Naive thymus-derived CD8-positive, alpha-beta T cell (primary cell): ENCODE results near the gene ERBB4. TPM values are rescaled to one million over a fixed set of nuclear protein-coding genes. Genes with fewer than 3 reads are reported as not detected.

Experiments used
- ATAC-seq, 2 donors: fragments of 150-1000 bp; cut with Tn5 transposase in 1 of 2; sonication (Bioruptor Pico), chemical (Tn5 transposase) in 1 of 2; 1 replicate in 1 of 2; 2 replicates in 1 of 2; pipeline ENCODE4 v1.10.0; 2021; ENCODE audit warnings: mild to moderate bottlenecking in 2 of 2, moderate library complexity in 2 of 2
- POLR2A ChIA-PET: fragments of 350-600 bp; sonication (Branson Sonifier 250); formaldehyde crosslinking; loops from one replicate; lab custom pipeline; 2021; ENCODE audit warnings: antibody characterized with exemption; lab: Charles Lee
- DNase-seq, 10 donors: peaks; one replicate each; pipeline versions ENCODE4 v3.0.0 to v3.0.0-alpha.2; 2020 to 2022
- H3K27ac Mint-ChIP-seq, 10 donors: one replicate each; pipeline ENCODE4 v1.8.0; 2020 to 2022; ENCODE audit warnings: mild to moderate bottlenecking in 10 of 10, mixed read lengths in 10 of 10, moderate library complexity in 4 of 10, inconsistent platforms in 1 of 10
- H3K27me3 Mint-ChIP-seq, 5 donors: one replicate each; pipeline ENCODE4 v1.8.0; 2021 to 2022; ENCODE audit warnings: mixed read lengths in 5 of 5
- H3K36me3 Mint-ChIP-seq, 3 donors: one replicate each; pipeline ENCODE4 v1.8.0; 2020 to 2022; ENCODE audit warnings: mixed read lengths in 3 of 3, mild to moderate bottlenecking in 2 of 3, inconsistent platforms in 1 of 3
- H3K4me1 Mint-ChIP-seq, 4 donors: one replicate each; pipeline ENCODE4 v1.8.0; 2021 to 2022; ENCODE audit warnings: mixed read lengths in 4 of 4
- H3K4me3 Mint-ChIP-seq, 10 donors: one replicate each; pipeline ENCODE4 v1.8.0; 2020 to 2022; ENCODE audit warnings: mild to moderate bottlenecking in 10 of 10, mixed read lengths in 10 of 10, moderate library complexity in 6 of 10, inconsistent platforms in 1 of 10
- H3K9me3 Mint-ChIP-seq, 9 donors: one replicate each; pipeline ENCODE4 v1.8.0; 2020 to 2022; ENCODE audit warnings: mixed read lengths in 9 of 9, mild to moderate bottlenecking in 3 of 9, inconsistent platforms in 1 of 9, moderate library complexity in 1 of 9
- polyA plus RNA-seq, 3 donors: library from polyadenylated mRNA; unstranded; fragments of 300-500 nt; fragmentation: Illumina TruSeq; gene quantifications; one replicate each; pipeline ENCODE4 v1.2.3, GENCODE V29; 2021
- total RNA-seq, 8 experiments: library from RNA in 2 of 8; stranded (reverse) in 2 of 8; gene quantifications; one replicate each; pipeline ENCODE4 v1.2.3 and lab custom pipeline; 2021 to 2026

The ERBB4 gene
- total RNA-seq (not detected), polyA plus RNA-seq (not detected), total RNA-seq (lab: John Stamatoyannopoulos, UW) (0 to 0.34 (median 0.04) reads per million in 6 experiments)

DNA sequence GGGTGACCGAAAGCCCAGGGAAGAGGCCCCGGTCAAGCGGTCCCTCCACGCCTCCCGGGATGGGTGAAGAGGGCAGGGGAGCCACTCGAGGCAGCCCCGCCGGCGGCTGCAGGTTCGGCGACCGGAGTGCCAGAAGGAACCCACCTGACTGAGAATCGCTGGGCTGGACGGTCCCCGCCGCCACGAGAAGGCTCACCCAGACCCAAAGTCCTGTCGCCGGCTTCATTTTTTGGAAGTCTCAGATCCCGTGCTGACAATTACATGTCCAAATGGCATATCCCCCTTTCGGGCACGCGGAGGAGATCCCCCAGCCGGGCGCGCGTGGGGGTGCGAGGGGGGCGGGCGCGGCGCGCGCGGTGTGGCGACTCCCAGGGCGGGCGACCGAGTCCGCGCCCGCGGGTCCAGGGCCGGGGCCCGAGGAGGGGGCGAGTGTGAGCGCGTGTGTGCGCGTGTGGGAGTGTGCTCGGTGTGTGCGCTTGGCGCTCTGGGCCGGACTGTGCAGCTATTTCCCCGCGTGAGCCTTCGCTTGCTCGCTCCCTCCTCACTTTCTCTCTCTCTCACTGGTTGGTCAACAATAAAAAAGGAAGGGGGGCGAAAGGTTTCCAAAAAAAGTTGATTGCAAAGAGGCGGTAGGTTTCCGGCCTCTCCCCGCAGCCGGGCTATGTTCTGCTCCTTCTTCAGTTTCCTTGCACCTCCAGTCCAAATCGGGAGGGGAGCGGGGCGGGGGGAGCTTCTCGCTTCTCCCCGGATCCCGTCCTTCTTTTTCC is at the start of gene ERBB4:
ERBB4 (minus strand) TSS at position 498 of the 767 bp plus-strand sequence; CDS start at position 226, 272 bp downstream.
- DNase-seq (no peak), ATAC-seq (no peak)
- Mint-ChIP-seq H3K9me3 (peaks cover 0 to 9% (median 0%) of the 10 kb centered on the region in 9 donors), H3K27ac (no peak within 1 kb of the TSS), H3K27me3 (peaks cover 37 to 75% (median 48%) of the 10 kb centered on the region in 5 donors), H3K4me1 (peaks cover 6 to 16% (median 14%) of the 10 kb centered on the region in 4 donors), H3K4me3 (peak within 1 kb of the TSS in 9 of 10 donors; percentile 11 to 66 (median 26)), H3K36me3 (peaks cover 0 to 12% (median 5%) of the 10 kb centered on the region in 3 donors)
- POLR2A ChIA-PET = no interaction called here

DNA sequence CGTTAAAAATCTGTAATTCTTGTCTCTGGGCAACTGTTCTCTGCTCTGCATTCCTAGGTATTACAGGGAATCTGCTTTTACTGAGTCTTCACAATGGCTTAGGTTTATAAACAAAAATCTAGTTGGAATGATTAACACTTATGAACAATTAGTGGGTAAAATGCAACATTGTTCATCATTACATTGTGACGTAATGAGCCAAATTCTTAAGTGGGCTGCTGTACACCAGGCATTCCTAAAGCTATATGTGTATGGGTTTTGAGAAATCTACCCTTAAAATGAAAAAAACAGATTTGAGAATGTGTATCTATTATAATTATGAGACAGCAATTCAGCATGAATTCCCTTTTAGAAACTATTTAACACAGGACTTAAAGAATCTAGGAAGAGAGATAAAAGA is 41.5 kb upstream of the ERBB4 start:
- H3K27ac Mint-ChIP-seq = no peak overlapping the region
- peaks cover 0 to 20% (median 8%) of the 10 kb centered on the region in 9 donors for H3K9me3 Mint-ChIP-seq
- POLR2A ChIA-PET = no interaction called here
- H3K27me3 Mint-ChIP-seq = peaks cover 0 to 11% (median 2%) of the 10 kb centered on the region in 5 donors
- no peak overlapping the region for H3K4me3 Mint-ChIP-seq
- H3K4me1 Mint-ChIP-seq = no peaks in the 10 kb centered on the region
- DNase-seq (no peak), ATAC-seq (no peak)
- H3K36me3 Mint-ChIP-seq = no peaks in the 10 kb centered on the region

DNA sequence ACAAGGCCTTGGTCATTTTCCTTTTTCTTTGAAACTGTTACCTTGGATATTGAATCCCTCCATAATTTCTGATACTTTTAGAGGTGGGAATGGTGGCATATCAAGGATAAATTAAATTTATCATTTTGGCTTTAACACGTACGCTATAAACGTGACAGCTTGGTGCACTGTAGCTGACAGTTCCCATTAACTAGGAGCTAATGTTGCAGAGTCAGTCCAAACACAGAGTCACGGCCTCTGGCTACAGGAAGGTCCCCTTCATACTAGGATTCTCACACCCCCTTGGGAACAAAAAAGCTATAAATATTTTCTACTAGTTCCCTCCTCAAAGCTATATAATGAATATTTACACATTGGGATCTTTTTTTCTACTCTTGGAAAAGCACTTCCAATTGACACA is 17.7 kb upstream of the ERBB4 start:
- peaks cover 0 to 7% (median 0%) of the 10 kb centered on the region in 5 donors for H3K27me3 Mint-ChIP-seq
- no peaks in the 10 kb centered on the region for H3K4me1 Mint-ChIP-seq
- H3K36me3 Mint-ChIP-seq = no peaks in the 10 kb centered on the region
- H3K27ac Mint-ChIP-seq = no peak overlapping the region
- H3K9me3 Mint-ChIP-seq = no peaks in the 10 kb centered on the region
- DNase-seq (no peak), ATAC-seq (no peak)
- POLR2A ChIA-PET = no interaction called here
- H3K4me3 Mint-ChIP-seq = no peak overlapping the region

DNA sequence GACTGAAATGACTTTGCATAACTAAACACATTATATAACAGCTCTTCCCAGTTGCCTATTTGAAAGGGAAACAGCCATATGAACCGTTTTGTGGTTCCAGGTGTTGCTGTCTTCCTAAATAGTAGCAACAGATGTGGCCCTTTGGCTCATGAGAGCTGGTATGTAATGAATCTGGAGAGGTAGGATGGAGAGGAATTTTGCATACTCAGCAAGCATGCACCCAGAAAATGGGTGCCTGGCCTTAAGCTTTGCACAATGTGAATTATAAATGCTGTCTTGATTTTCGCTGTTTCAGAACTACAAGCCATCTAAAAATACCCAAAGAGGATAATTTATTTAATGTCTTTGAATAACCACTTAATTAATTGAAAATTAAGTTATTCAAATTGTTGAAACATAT is 15.6 kb upstream of the ERBB4 start:
- Mint-ChIP-seq H3K36me3 (no peaks in the 10 kb centered on the region), H3K4me1 (no peaks in the 10 kb centered on the region), H3K27me3 (peaks cover 0 to 9% (median 2%) of the 10 kb centered on the region in 5 donors), H3K9me3 (no peaks in the 10 kb centered on the region), H3K4me3 (no peak overlapping the region), H3K27ac (no peak overlapping the region)
- POLR2A ChIA-PET = no interaction called here
- ATAC-seq (no peak), DNase-seq (no peak)

DNA sequence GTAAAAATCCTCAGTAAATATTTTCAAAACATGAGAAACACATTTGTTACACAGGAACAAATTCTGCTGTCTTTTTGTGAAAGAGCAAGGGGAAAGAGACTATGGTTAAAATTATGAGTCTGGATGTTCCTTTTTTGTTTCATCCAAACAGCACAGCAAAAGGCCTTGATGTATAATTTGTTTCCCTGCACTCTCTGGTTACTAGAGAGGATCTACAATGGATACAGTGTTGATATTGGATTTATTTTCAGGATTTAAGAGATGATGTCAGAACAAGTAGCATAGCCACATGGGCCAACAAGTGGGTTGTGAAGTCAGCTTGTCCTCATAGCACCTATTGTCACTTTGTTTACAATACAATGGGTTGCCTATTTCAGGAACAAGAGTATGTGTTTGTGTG is 11.3 kb upstream of the ERBB4 start:
- H3K9me3 Mint-ChIP-seq = no peaks in the 10 kb centered on the region
- no peaks in the 10 kb centered on the region for H3K4me1 Mint-ChIP-seq
- no peaks in the 10 kb centered on the region for H3K36me3 Mint-ChIP-seq
- POLR2A ChIA-PET = no interaction called here
- ATAC-seq = no peak
- no peak overlapping the region for H3K4me3 Mint-ChIP-seq
- no peak overlapping the region for H3K27ac Mint-ChIP-seq
- no peak for DNase-seq
- H3K27me3 Mint-ChIP-seq = peaks cover 0 to 9% (median 2%) of the 10 kb centered on the region in 5 donors

DNA sequence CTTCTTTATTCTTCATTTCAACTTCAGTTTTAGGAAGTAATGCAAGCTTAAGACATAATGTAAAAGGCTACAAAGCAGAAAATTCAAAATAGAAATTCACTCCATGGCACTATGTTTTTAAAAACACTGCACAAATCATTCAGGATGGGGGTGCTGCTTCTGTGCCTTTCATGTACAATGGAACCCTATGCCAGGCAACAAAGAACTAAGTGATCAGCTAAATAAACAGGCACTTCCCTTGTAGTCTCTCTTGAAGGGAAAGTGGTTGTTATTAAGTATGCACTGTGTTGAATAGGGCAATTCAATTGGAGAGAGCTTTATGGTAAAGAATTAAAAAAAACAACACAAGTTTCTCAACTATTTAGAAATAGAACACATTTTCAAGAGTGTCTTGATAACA is 10.9 kb upstream of the ERBB4 start:
- Mint-ChIP-seq H3K27ac (no peak overlapping the region), H3K9me3 (no peaks in the 10 kb centered on the region), H3K4me1 (no peaks in the 10 kb centered on the region), H3K4me3 (no peak overlapping the region), H3K36me3 (no peaks in the 10 kb centered on the region), H3K27me3 (peaks cover 0 to 9% (median 2%) of the 10 kb centered on the region in 5 donors)
- POLR2A ChIA-PET = no interaction called here
- ATAC-seq = no peak
- no peak for DNase-seq

DNA sequence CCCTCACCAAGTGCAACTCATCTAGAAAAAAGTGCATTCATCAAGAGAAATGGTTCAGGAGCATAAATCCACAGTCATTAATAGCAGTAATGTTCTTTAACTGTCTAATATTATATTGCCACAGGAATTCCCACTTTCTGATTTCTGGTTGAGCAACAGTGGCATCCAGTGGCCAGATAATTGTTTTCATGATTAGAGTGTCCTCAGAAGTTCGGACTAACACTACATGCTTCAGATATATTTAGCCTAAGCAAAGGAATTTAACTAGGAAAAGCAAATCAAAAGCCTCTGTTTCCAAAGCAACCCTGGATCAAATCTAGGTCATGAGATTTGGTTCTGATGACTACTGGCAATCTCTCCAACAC is 9.8 kb upstream of the ERBB4 start:
- POLR2A ChIA-PET = no interaction called here

DNA sequence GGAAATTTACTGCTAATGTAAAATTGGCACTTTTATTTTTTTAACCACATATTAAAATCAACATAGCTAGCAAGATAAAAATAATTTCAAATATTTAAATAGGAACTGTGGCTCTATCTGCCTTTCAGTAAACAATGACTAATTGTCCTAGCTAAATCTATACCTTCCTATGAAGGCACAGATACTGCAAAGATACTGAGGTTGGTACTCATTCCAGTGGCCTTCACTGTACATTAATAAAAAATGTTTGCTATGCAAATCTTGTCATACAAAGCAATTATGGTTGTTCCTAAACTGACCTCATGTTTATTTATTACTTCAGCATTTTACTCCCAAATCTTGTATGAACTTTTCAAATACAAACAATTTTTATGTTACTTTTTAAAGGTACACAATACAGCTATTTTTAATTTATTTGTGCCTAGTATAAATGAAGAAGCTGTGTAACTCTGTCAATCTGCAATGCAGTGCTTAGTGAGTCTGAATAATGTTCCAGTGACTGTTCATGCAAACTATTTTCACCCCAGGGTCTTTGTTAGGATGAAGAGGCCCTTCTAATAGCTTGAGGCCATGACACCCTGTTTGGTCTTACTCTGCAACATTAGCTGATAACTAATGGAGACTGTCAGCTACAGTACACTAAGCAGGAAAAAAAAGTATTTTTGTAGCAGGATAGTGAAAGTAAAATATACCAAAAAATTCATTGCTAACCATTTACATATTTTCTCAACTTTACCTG is 9.3 kb upstream of the ERBB4 start:
- no peak for ATAC-seq
- Mint-ChIP-seq H3K27ac (no peak overlapping the region), H3K4me1 (no peaks in the 10 kb centered on the region), H3K4me3 (no peak overlapping the region), H3K36me3 (no peaks in the 10 kb centered on the region), H3K9me3 (no peaks in the 10 kb centered on the region), H3K27me3 (peaks cover 0 to 9% (median 3%) of the 10 kb centered on the region in 5 donors)
- no peak for DNase-seq
- POLR2A ChIA-PET = no interaction called here

More for the DNA sequence above, 9.8 kb upstream of the ERBB4 start:
- H3K36me3 Mint-ChIP-seq = no peaks in the 10 kb centered on the region
- no peaks in the 10 kb centered on the region for H3K4me1 Mint-ChIP-seq
- DNase-seq (no peak), ATAC-seq (no peak)
- H3K27me3 Mint-ChIP-seq = peaks cover 0 to 9% (median 2%) of the 10 kb centered on the region in 5 donors
- no peaks in the 10 kb centered on the region for H3K9me3 Mint-ChIP-seq
- no peak overlapping the region for H3K4me3 Mint-ChIP-seq
- H3K27ac Mint-ChIP-seq = no peak overlapping the region

DNA sequence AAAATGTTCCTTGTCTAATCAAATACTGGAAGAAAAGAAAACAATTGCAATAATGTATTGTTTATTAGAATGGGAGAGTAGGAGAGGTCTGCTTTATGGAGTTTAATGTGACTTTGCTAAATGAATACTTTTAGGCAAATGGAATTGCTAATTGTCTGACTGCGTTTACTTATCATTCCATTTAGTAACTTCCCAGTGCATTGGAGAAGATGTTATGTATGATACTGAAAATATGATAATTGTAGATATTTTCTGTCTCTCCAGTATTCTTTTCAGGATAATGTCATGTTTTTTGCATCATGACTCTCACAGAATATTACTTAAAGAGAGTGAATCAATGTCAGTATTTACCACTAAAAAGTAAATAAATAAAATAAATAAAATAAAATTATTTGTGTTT is 8.1 kb upstream of the ERBB4 start:
- ATAC-seq = no peak
- Mint-ChIP-seq H3K27me3 (peaks cover 2 to 14% (median 10%) of the 10 kb centered on the region in 5 donors), H3K27ac (no peak overlapping the region), H3K36me3 (no peaks in the 10 kb centered on the region), H3K4me3 (no peak overlapping the region), H3K4me1 (no peaks in the 10 kb centered on the region), H3K9me3 (peaks cover 0 to 2% (median 0%) of the 10 kb centered on the region in 9 donors)
- POLR2A ChIA-PET = no interaction called here
- no peak for DNase-seq

DNA sequence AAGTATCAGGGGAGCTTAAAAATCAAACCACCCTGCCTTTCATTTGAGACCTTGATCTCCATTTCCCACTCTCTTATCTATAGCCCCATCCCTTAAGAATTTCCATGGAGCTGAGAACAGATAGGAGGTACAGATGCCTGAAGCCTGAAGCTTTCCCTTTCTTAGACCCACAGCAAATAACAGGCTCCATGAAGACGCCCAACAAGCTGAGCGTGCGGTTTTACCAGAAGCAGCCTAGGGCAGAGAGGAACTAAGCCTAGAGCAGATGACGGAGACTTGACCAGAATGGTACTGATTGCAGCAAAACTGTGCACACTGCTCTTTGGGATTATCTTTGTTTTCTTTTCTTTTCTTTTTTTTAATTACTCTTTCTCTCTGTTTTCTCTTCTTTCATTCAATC is 1.7 kb upstream of the ERBB4 start:
- POLR2A ChIA-PET = no interaction called here
- Mint-ChIP-seq H3K27me3 (peaks cover 27 to 64% (median 41%) of the 10 kb centered on the region in 5 donors), H3K27ac (no peak overlapping the region), H3K4me1 (peaks cover 6 to 16% (median 14%) of the 10 kb centered on the region in 4 donors), H3K9me3 (peaks cover 0 to 9% (median 0%) of the 10 kb centered on the region in 9 donors), H3K36me3 (peaks cover 0 to 12% (median 5%) of the 10 kb centered on the region in 3 donors), H3K4me3 (peak overlapping the region in 1 of 10 donors; percentile 3)
- DNase-seq (no peak), ATAC-seq (no peak)

DNA sequence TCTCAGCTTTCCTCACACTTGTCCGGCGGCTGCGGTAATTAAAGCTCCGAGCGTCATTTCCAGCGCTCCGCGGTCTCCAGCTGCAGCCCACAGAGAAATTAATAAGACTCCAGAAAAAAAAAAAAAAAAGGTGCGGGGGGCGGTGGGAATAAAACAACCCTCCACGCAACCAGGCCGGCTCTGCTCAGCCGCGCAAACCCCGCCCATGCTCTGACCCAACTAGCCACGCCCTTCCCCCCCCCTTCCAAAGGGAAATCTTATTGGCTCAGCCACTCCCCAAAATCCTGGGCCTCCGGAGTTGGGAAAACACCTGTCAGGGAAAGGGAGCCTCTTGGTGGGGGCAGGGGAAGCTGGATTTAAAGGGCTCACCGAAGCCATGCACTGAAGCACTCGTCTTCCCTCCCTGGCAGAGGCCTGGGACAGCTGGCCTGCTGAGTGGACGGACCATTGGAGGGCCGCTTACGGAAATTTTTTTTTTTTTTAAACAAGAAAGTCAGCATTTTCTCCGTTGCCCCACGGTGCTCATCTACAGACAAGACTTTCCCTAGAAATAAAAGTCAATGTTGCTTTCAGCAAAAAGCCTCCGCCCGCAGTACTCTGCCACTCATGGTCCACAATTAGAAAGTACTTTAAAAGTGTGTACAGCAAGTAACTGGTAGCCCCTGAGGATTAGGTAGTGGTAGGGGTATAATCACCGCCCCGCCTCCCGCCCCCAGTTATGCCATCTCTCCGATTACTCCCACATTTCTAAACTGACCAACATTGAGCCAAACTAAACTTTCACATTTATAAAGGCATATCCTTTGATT is 674 bp upstream of the ERBB4 start:
- no peak overlapping the region for H3K27ac Mint-ChIP-seq
- H3K27me3 Mint-ChIP-seq = peaks cover 30 to 69% (median 45%) of the 10 kb centered on the region in 5 donors
- POLR2A ChIA-PET = no interaction called here
- peak overlapping the region in 8 of 10 donors; percentile 0 to 66 (median 18) for H3K4me3 Mint-ChIP-seq
- ATAC-seq (no peak), DNase-seq (no peak)
- H3K36me3 Mint-ChIP-seq = peaks cover 0 to 12% (median 5%) of the 10 kb centered on the region in 3 donors
- peaks cover 0 to 9% (median 0%) of the 10 kb centered on the region in 9 donors for H3K9me3 Mint-ChIP-seq
- H3K4me1 Mint-ChIP-seq = peaks cover 6 to 16% (median 14%) of the 10 kb centered on the region in 4 donors

DNA sequence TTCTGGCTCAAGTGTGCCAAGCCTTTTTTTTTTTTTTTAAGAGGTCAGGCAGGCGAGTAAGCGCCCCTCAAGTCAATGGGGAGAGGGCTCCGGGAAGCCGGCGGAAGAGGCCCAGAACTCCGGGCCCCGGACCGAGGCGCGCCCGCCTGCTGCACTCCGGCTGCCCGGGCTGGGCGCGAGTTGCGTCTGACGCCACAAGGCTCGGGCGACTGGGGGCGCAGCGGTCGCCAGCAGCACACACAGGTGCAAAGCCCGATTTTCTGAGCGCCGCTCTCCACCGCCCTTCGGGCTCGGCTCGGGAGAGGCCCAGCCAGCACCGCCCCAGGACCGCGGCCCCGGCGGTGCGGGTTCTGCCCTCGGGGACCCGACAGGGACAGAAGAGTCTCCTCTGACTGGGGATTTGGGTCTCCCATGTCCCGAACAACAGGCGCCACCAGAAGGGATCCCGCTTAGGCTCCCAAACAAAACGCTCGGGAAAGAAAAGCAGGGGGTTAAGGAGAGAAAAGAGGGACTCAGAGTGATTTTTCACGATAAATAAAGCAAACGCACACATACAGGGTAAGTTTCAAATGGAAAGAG is 787 bp downstream of the ERBB4 start:
- POLR2A ChIA-PET = no interaction called here
- peaks cover 0 to 9% (median 0%) of the 10 kb centered on the region in 9 donors for H3K9me3 Mint-ChIP-seq
- H3K27ac Mint-ChIP-seq = no peak overlapping the region
- no peak for DNase-seq
- no peak for ATAC-seq
- peaks cover 0 to 12% (median 5%) of the 10 kb centered on the region in 3 donors for H3K36me3 Mint-ChIP-seq
- H3K4me1 Mint-ChIP-seq = peaks cover 6 to 16% (median 14%) of the 10 kb centered on the region in 4 donors
- peak overlapping the region in 8 of 10 donors; percentile 4 to 54 (median 23) for H3K4me3 Mint-ChIP-seq
- H3K27me3 Mint-ChIP-seq = peaks cover 37 to 75% (median 48%) of the 10 kb centered on the region in 5 donors
